ENCODE data around the gene SPTLC3. TPM values are rescaled to one million over a fixed set of nuclear protein-coding genes. Genes with fewer than 3 reads are reported as not detected.

Gene SPTLC3
- total and polyA plus RNA-seq, 2 experiments from 2014 or later: 36.3 to 47.6 TPM

GRCh38 chr20:12998046-12998445 is 10.7 kb upstream of the SPTLC3 start:
- WGBS (ENCODE audit: low lambda C conversion rate, missing lambda C conversion rate): 82% methylated on average over 3 of the region's 3 CpGs
- Histone ChIP-seq H3K27ac (peak overlapping the region; percentile 11), H4K20me1 (ENCODE audit: insufficient read depth, poor library complexity, severe bottlenecking) (no peaks in the 10 kb centered on the region), H3K4me2 (no peak overlapping the region), H3K9me2 (replicated peaks; ENCODE audit: insufficient read depth) (no peaks in the 10 kb centered on the region), H2AFZ (no peak overlapping the region), H3K79me2 (no peaks in the 10 kb centered on the region), H3K4me3 (no peak overlapping the region), H3K36me3 (replicated peaks; ENCODE audit: insufficient read depth, low read depth) (no peaks in the 10 kb centered on the region), H3K4me1 (ENCODE audit: insufficient read depth) (peaks cover 14% of the 10 kb centered on the region), H3K27me3 (no peaks in the 10 kb centered on the region), H3K9me3 (ENCODE audit: low read depth) (no peaks in the 10 kb centered on the region)
- no peak for DNase-seq (ENCODE audit: low spot score)
- TF ChIP-seq EZH2 (IDR thresholded peaks at IDR 0.05; ENCODE audit: borderline replicate concordance): no peak
- TF ChIP-seq EZH2phosphoT487 (IDR thresholded peaks at IDR 0.05; ENCODE audit: low read depth, severe bottlenecking, unreplicated experiment): no peak
- TF ChIP-seq CTCF (IDR thresholded peaks at IDR 0.05; ENCODE audit: poor library complexity): no peak

DNA sequence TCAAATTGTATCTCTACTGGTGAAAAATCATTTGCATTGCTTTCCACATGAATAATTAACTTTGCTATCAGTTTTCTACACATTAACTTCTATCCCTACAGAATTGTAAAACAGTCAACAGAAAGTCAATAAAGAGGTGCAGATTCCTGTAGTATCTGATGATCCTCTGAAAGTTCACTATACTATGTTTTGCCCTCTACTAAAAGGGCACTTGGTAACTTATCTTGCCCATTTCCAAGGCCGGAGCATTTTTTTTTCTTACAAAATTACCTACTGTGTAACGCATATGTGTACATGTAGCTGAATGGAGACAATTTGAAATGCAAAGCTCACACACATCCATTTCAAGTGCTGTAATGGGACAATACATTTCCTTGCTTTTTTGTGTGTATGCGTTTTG is 9.6 kb upstream of the SPTLC3 start:
- Histone ChIP-seq H3K36me3 (replicated peaks; ENCODE audit: insufficient read depth, low read depth) (no peaks in the 10 kb centered on the region), H3K9me2 (replicated peaks; ENCODE audit: insufficient read depth) (no peaks in the 10 kb centered on the region), H4K20me1 (ENCODE audit: insufficient read depth, poor library complexity, severe bottlenecking) (no peaks in the 10 kb centered on the region), H2AFZ (no peak overlapping the region), H3K27ac (no peak overlapping the region), H3K27me3 (no peaks in the 10 kb centered on the region), H3K79me2 (no peaks in the 10 kb centered on the region), H3K9me3 (ENCODE audit: low read depth) (no peaks in the 10 kb centered on the region), H3K4me1 (ENCODE audit: insufficient read depth) (peaks cover 14% of the 10 kb centered on the region), H3K4me3 (no peak overlapping the region), H3K4me2 (no peak overlapping the region)
- WGBS (ENCODE audit: low lambda C conversion rate, missing lambda C conversion rate): 80% methylated on average over 3 of the region's 3 CpGs
- TF ChIP-seq CTCF (IDR thresholded peaks at IDR 0.05; ENCODE audit: poor library complexity) (no peak), EZH2phosphoT487 (IDR thresholded peaks at IDR 0.05; ENCODE audit: low read depth, severe bottlenecking, unreplicated experiment) (no peak), EZH2 (IDR thresholded peaks at IDR 0.05; ENCODE audit: borderline replicate concordance) (no peak)
- no peak for DNase-seq (ENCODE audit: low spot score)

DNA sequence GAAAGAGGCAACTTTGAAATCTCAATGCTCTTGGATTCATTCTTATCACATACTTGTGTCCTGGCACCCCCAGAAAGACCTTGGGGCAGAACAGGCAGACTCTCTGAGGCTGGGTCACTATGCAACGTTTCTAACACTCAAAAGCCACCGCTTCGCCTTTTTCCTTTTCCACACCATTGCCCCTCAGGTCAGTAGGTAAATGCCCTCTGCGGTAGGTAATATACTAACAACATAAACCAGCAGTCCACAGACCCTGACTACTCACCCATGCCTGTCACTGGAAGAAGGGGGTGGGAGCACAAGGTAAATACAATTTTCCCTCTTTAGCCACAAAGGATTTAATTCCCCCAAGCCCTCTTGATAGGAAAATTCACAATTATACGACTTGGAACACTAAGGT is 6.5 kb upstream of the SPTLC3 start:
- 79% methylated on average over 5 of the region's 5 CpGs for WGBS (ENCODE audit: low lambda C conversion rate, missing lambda C conversion rate)
- H3K9me3 ChIP-seq (ENCODE audit: low read depth): no peaks in the 10 kb centered on the region
- H3K36me3 ChIP-seq (replicated peaks; ENCODE audit: insufficient read depth, low read depth): no peaks in the 10 kb centered on the region
- no peak overlapping the region for H3K4me2 ChIP-seq
- no peak overlapping the region for H3K4me3 ChIP-seq
- TF ChIP-seq CTCF (IDR thresholded peaks at IDR 0.05; ENCODE audit: poor library complexity): no peak
- no peak for TF ChIP-seq EZH2 (IDR thresholded peaks at IDR 0.05; ENCODE audit: borderline replicate concordance)
- no peak for TF ChIP-seq EZH2phosphoT487 (IDR thresholded peaks at IDR 0.05; ENCODE audit: low read depth, severe bottlenecking, unreplicated experiment)
- no peaks in the 10 kb centered on the region for H4K20me1 ChIP-seq (ENCODE audit: insufficient read depth, poor library complexity, severe bottlenecking)
- H3K79me2 ChIP-seq: no peaks in the 10 kb centered on the region
- DNase-seq (ENCODE audit: low spot score): no peak
- no peak overlapping the region for H3K27ac ChIP-seq
- peaks cover 14% of the 10 kb centered on the region for H3K4me1 ChIP-seq (ENCODE audit: insufficient read depth)
- H2AFZ ChIP-seq: no peak overlapping the region
- H3K27me3 ChIP-seq: no peaks in the 10 kb centered on the region
- H3K9me2 ChIP-seq (replicated peaks; ENCODE audit: insufficient read depth): no peaks in the 10 kb centered on the region

DNA sequence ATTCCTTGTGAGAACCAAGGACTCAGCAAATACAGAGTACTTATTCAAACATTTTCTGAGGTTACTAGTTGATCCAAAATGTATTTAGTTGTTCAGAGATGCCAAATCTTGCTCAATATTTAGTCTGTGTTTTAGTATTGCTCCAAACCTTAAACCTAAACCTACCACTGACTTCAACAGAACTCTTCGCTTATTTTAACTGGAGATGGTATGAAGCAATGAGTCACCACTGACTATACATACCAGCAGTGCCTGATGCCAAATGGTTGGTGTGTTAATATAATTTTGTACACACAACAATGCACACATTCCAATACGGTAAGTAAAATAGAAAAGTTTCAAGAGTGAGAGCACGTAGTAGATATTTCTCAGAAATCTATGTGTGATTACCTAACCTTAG is 1.9 kb upstream of the SPTLC3 start:
- Histone ChIP-seq H3K79me2 (peaks cover 19% of the 10 kb centered on the region), H2AFZ (no peak overlapping the region), H4K20me1 (ENCODE audit: insufficient read depth, poor library complexity, severe bottlenecking) (no peaks in the 10 kb centered on the region), H3K9me2 (replicated peaks; ENCODE audit: insufficient read depth) (no peaks in the 10 kb centered on the region), H3K36me3 (replicated peaks; ENCODE audit: insufficient read depth, low read depth) (no peaks in the 10 kb centered on the region), H3K27ac (no peak overlapping the region), H3K4me3 (no peak overlapping the region), H3K9me3 (ENCODE audit: low read depth) (no peaks in the 10 kb centered on the region), H3K4me2 (no peak overlapping the region), H3K27me3 (no peaks in the 10 kb centered on the region), H3K4me1 (ENCODE audit: insufficient read depth) (peaks cover 28% of the 10 kb centered on the region)
- WGBS (ENCODE audit: low lambda C conversion rate, missing lambda C conversion rate): 91% methylated on average over 3 of the region's 3 CpGs
- DNase-seq (ENCODE audit: low spot score): no peak
- TF ChIP-seq CTCF (IDR thresholded peaks at IDR 0.05; ENCODE audit: poor library complexity) (no peak), EZH2 (IDR thresholded peaks at IDR 0.05; ENCODE audit: borderline replicate concordance) (no peak), EZH2phosphoT487 (IDR thresholded peaks at IDR 0.05; ENCODE audit: low read depth, severe bottlenecking, unreplicated experiment) (no peak)
